Spinal cord (tissue), 10 donors: Measurements from ENCODE around the gene TYW1B. TPM values are rescaled to one million over a fixed set of nuclear protein-coding genes. Genes with fewer than 3 reads are reported as not detected.
"Not testable (repeated sequence)": the region's sequence is repeated elsewhere in the genome, so short reads cannot be mapped to it uniquely, and the experiment has no call there.

Experiments
- DNase-seq, 6 donors: peaks; one replicate each; pipeline versions ENCODE4 v3.0.0 to v3.0.0-alpha.2; 2013 to 2015; ENCODE audit warnings: low spot score in 6 of 6, low read depth in 4 of 6
- H3K27ac ChIP-seq: one replicate; pipeline ENCODE4 v1.5.1; 2013; ENCODE audit warnings: low read depth, low read length, control low read depth
- H3K27me3 ChIP-seq: one replicate; pipeline ENCODE4 v1.6.1; 2013; ENCODE audit warnings: low read length; ENCODE audit not compliant: control insufficient read depth, insufficient read depth
- H3K36me3 ChIP-seq: one replicate; pipeline ENCODE4 v1.6.1; 2013; ENCODE audit warnings: low read length; ENCODE audit not compliant: control insufficient read depth, insufficient read depth
- H3K4me1 ChIP-seq: one replicate; pipeline ENCODE4 v1.6.1; 2013; ENCODE audit warnings: low read length; ENCODE audit not compliant: control insufficient read depth, insufficient read depth
- H3K4me3 ChIP-seq: one replicate; pipeline ENCODE4 v1.5.1; 2013; ENCODE audit warnings: low read depth, low read length, control low read depth
- H3K9me3 ChIP-seq: one replicate; pipeline ENCODE4 v1.6.1; 2013; ENCODE audit warnings: low read length; ENCODE audit not compliant: control insufficient read depth, insufficient read depth
- WGBS: methylation state at CpG from one replicate; pipeline ENCODE4 v1.1.5; 2013; ENCODE audit warnings: missing lambda C conversion rate; ENCODE audit not compliant: insufficient coverage; 5-methylcytosine and 5-hydroxymethylcytosine counted together
- polyA plus RNA-seq, 2 donors: library from polyadenylated mRNA; unstranded; fragments of 120-200 nt; gene quantifications; one replicate each; pipeline ENCODE4 v1.2.1, GENCODE V29; 2013; ENCODE audit not compliant: insufficient read length in 2 of 2
- total RNA-seq, 2 donors: library from RNA; depleted of rRNA in 1 of 2; stranded (reverse); fragments of 120-200 nt in 1 of 2; fragments of >200 nt in 1 of 2; gene quantifications; one replicate each; pipeline versions ENCODE4 v1.2.3 to v1.2.4, GENCODE V29; 2013 to 2014
- donor health status: healthy.

Gene TYW1B
- total and polyA plus RNA-seq, 4 donors: 2.4 to 11.5 (median 5.3) TPM

GRCh38 chr7:72817661-72818060 is 10.3 kb downstream of the TYW1B start:
- DNase-seq: not testable (repeated sequence)
- 100% methylated on average over 1 of the region's 1 CpG for WGBS

GRCh38 chr7:72816370-72817157 is 11.4 kb downstream of the TYW1B start:
- 67% methylated on average over 3 of the region's 9 CpGs for WGBS
- not testable (repeated sequence) for H3K27ac ChIP-seq, H3K9me3 ChIP-seq, H3K4me1 ChIP-seq, H3K27me3 ChIP-seq, H3K4me3 ChIP-seq, DNase-seq, H3K36me3 ChIP-seq

More at GRCh38 chr7:72817661-72818060, 10.3 kb downstream of the TYW1B start:
- H3K4me3 ChIP-seq, H3K36me3 ChIP-seq, H3K9me3 ChIP-seq, H3K27ac ChIP-seq, H3K27me3 ChIP-seq, H3K4me1 ChIP-seq: not testable (repeated sequence)

- peaks cover 15% of the 10 kb centered on the region for H3K36me3 ChIP-seq
- not testable (repeated sequence) for DNase-seq, H3K27me3 ChIP-seq, H3K27ac ChIP-seq, H3K4me1 ChIP-seq, H3K4me3 ChIP-seq, H3K9me3 ChIP-seq
- WGBS: 86% methylated on average over 2 of the region's 7 CpGs
These were observed 17.6 kb downstream of the TYW1B start for GRCh38 chr7:72810437-72810836.

- H3K27ac ChIP-seq, DNase-seq, H3K4me3 ChIP-seq, H3K4me1 ChIP-seq, H3K27me3 ChIP-seq, H3K9me3 ChIP-seq: not testable (repeated sequence)
- WGBS: no CpG with 5 or more reads among the region's 13 CpGs
- H3K36me3 ChIP-seq: peaks cover 14% of the 10 kb centered on the region
These were observed 19.5 kb downstream of the TYW1B start for GRCh38 chr7:72808511-72808910.

GRCh38 chr7:72806851-72807250 is 21.1 kb downstream of the TYW1B start:
- not testable (repeated sequence) for H3K4me1 ChIP-seq, DNase-seq, H3K4me3 ChIP-seq, H3K27ac ChIP-seq, H3K9me3 ChIP-seq, H3K27me3 ChIP-seq
- peaks cover 14% of the 10 kb centered on the region for H3K36me3 ChIP-seq
- WGBS: 95% methylated on average over 3 of the region's 6 CpGs

- Histone ChIP-seq H3K27me3 (no peaks in the 10 kb centered on the region), H3K4me1 (no peaks in the 10 kb centered on the region), H3K4me3 (no peak overlapping the region), H3K36me3 (peaks cover 14% of the 10 kb centered on the region), H3K9me3 (no peaks in the 10 kb centered on the region), H3K27ac (no peak overlapping the region)
- WGBS: 98% methylated on average over 8 of the region's 15 CpGs
- no peak for DNase-seq
These were observed 22.2 kb downstream of the TYW1B start for GRCh38 chr7:72805526-72806494.

- not testable (repeated sequence) for H3K4me3 ChIP-seq, H3K9me3 ChIP-seq, H3K27ac ChIP-seq, H3K4me1 ChIP-seq, DNase-seq, H3K27me3 ChIP-seq
- WGBS: 95% methylated on average over 3 of the region's 8 CpGs
- H3K36me3 ChIP-seq: peaks cover 12% of the 10 kb centered on the region
These were observed 24.2 kb downstream of the TYW1B start for GRCh38 chr7:72803778-72804177.

- DNase-seq, H3K27me3 ChIP-seq, H3K4me1 ChIP-seq, H3K27ac ChIP-seq, H3K9me3 ChIP-seq, H3K4me3 ChIP-seq, H3K36me3 ChIP-seq: not testable (repeated sequence)
- WGBS: no CpG with 5 or more reads among the region's 1 CpG
These were observed 26.4 kb downstream of the TYW1B start for GRCh38 chr7:72801564-72801963.

GRCh38 chr7:72795401-72795800 is 32.6 kb downstream of the TYW1B start:
- H3K27ac ChIP-seq, DNase-seq, H3K9me3 ChIP-seq, H3K4me3 ChIP-seq, H3K4me1 ChIP-seq, H3K36me3 ChIP-seq, H3K27me3 ChIP-seq: not testable (repeated sequence)
- 100% methylated on average over 2 of the region's 2 CpGs for WGBS
